ENCODE measurements around the gene HNRNPUL1.

DNA sequence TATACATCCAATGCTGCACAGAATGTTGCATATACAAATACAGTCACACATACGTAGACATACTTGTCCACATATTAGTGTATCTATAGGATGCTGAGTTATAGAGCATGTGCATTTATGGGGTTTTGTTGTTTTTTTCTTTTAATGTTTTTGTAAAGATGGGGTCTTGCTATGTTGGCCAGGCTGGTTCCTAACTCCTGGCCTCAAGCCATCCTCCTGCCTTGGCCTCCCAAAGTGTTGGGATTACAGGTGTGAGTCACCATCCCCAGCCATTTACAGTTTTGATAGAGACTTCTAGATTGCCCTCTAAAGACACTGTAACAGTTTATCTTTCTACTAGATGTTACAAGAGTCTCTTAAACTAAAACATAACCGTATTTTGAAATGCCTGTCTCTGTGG is 14.3 kb downstream of the HNRNPUL1 start:
- no peak for TF ChIP-seq CTCF (conservative IDR thresholded peaks at IDR 0.05 in 1 of 2, IDR thresholded peaks at IDR 0.05 in 1 of 2; ENCODE audit: extremely low read depth in 1 of 2, insufficient read depth in 1 of 2, low read depth in 1 of 2, low read length in 2 of 2)
- no peak for TF ChIP-seq EZH2 (IDR thresholded peaks at IDR 0.05; ENCODE audit: borderline replicate concordance, low read length)
